Parathyroid adenoma (tissue), 2 donors: ENCODE data around the gene GFY.

Experiments used
- H2AFZ ChIP-seq: fragments of 300-600 bp; sonication (generic); one replicate; pipeline ENCODE4 v1.7.0; 2017; ENCODE audit warnings: antibody characterized with exemption, mild to moderate bottlenecking
- H3K27ac ChIP-seq: fragments of 300-600 bp; sonication (generic); one replicate; pipeline ENCODE4 v1.7.0; 2017
- H3K27me3 ChIP-seq: fragments of 300-600 bp; sonication (generic); one replicate; pipeline ENCODE4 v1.7.0; 2017; ENCODE audit warnings: low read length; ENCODE audit not compliant: control insufficient read depth, insufficient read depth
- H3K36me3 ChIP-seq: fragments of 300-600 bp; sonication (generic); one replicate; pipeline ENCODE4 v1.7.0; 2017; ENCODE audit warnings: low read length; ENCODE audit not compliant: control insufficient read depth, insufficient read depth
- H3K4me1 ChIP-seq: fragments of 300-600 bp; sonication (generic); one replicate; pipeline ENCODE4 v1.7.0; 2017; ENCODE audit warnings: control low read depth
- H3K4me2 ChIP-seq: fragments of 300-600 bp; sonication (generic); one replicate; pipeline ENCODE4 v1.7.0; 2017; ENCODE audit warnings: low read length
- H3K4me3 ChIP-seq: fragments of 300-600 bp; sonication (generic); one replicate; pipeline ENCODE4 v1.7.0; 2017; ENCODE audit warnings: low read depth, low read length
- H3K79me2 ChIP-seq: fragments of 300-600 bp; sonication (generic); one replicate; pipeline ENCODE4 v1.7.0; 2017; ENCODE audit warnings: control low read depth
- H3K9ac ChIP-seq: fragments of 300-600 bp; sonication (generic); one replicate; pipeline ENCODE4 v1.7.0; 2017; ENCODE audit warnings: mild to moderate bottlenecking
- H3K9me3 ChIP-seq: fragments of 300-600 bp; sonication (generic); one replicate; pipeline ENCODE4 v1.7.0; 2017; ENCODE audit warnings: low read length; ENCODE audit not compliant: control insufficient read depth
- CTCF ChIP-seq: fragments of 300-600 bp; sonication (generic); IDR thresholded peaks from one replicate; pipeline ENCODE4 v1.7.0; 2017; ENCODE audit warnings: antibody characterized with exemption, mild to moderate bottlenecking
- donor health status: primary hyperparathyroidism.

Gene GFY

GRCh38 chr19:49390929-49391359 is 34.2 kb upstream of the GFY start:
- no peak for TF ChIP-seq CTCF
- Histone ChIP-seq H3K36me3 (no peaks in the 10 kb centered on the region), H3K4me3 (no peak overlapping the region), H3K9ac (no peak overlapping the region), H3K27me3 (no peaks in the 10 kb centered on the region), H3K4me2 (no peak overlapping the region), H3K9me3 (no peaks in the 10 kb centered on the region), H3K79me2 (no peaks in the 10 kb centered on the region), H3K4me1 (no peaks in the 10 kb centered on the region), H3K27ac (no peak overlapping the region), H2AFZ (no peak overlapping the region)

- no peaks in the 10 kb centered on the region for H3K9me3 ChIP-seq
- H3K27ac ChIP-seq, result no peak overlapping the region
- no peaks in the 10 kb centered on the region for H3K27me3 ChIP-seq
Observed at GRCh38 chr19:49391581-49392399, 33.4 kb upstream of the GFY start.

GRCh38 chr19:49393881-49394280 is 31.3 kb upstream of the GFY start:
- Histone ChIP-seq H3K4me3 (no peak overlapping the region), H3K27me3 (no peaks in the 10 kb centered on the region), H3K27ac (no peak overlapping the region), H3K4me2 (no peak overlapping the region), H3K4me1 (peaks cover 10% of the 10 kb centered on the region), H3K79me2 (no peaks in the 10 kb centered on the region), H3K9me3 (no peaks in the 10 kb centered on the region), H2AFZ (no peak overlapping the region), H3K9ac (no peak overlapping the region), H3K36me3 (no peaks in the 10 kb centered on the region)
- no peak for TF ChIP-seq CTCF

More at GRCh38 chr19:49391581-49392399, 33.4 kb upstream of the GFY start:
- no peak overlapping the region for H3K4me2 ChIP-seq
- H2AFZ ChIP-seq, result no peak overlapping the region
- no peaks in the 10 kb centered on the region for H3K4me1 ChIP-seq
- TF ChIP-seq CTCF, result peak; percentile 94
- no peak overlapping the region for H3K9ac ChIP-seq
- no peaks in the 10 kb centered on the region for H3K79me2 ChIP-seq
- H3K36me3 ChIP-seq, result no peaks in the 10 kb centered on the region
- no peak overlapping the region for H3K4me3 ChIP-seq

GRCh38 chr19:49395581-49396407 is 29.4 kb upstream of the GFY start:
- H2AFZ ChIP-seq, result no peak overlapping the region
- H3K9me3 ChIP-seq, result no peaks in the 10 kb centered on the region
- no peak overlapping the region for H3K9ac ChIP-seq
- peaks cover 13% of the 10 kb centered on the region for H3K4me1 ChIP-seq
- no peak overlapping the region for H3K4me3 ChIP-seq
- no peaks in the 10 kb centered on the region for H3K36me3 ChIP-seq
- no peaks in the 10 kb centered on the region for H3K27me3 ChIP-seq
- H3K27ac ChIP-seq, result no peak overlapping the region
- H3K4me2 ChIP-seq, result no peak overlapping the region
- no peaks in the 10 kb centered on the region for H3K79me2 ChIP-seq
- no peak for TF ChIP-seq CTCF
